ENCODE results near the gene SYS1.
A peak's percentile ranks its signal among the peaks of the same experiment; 100 is the strongest.
"Not testable (repeated sequence)": the region's sequence is repeated elsewhere in the genome, so short reads cannot be mapped to it uniquely, and the experiment has no call there.

SYS1 gene

GRCh38 chr20:45340236-45340847 is 22.6 kb upstream of the SYS1 start:
- DNase-seq, result no peak

- DNase-seq, result no peak
Measured at GRCh38 chr20:45340951-45341350, 22.0 kb upstream of the SYS1 start.

DNA sequence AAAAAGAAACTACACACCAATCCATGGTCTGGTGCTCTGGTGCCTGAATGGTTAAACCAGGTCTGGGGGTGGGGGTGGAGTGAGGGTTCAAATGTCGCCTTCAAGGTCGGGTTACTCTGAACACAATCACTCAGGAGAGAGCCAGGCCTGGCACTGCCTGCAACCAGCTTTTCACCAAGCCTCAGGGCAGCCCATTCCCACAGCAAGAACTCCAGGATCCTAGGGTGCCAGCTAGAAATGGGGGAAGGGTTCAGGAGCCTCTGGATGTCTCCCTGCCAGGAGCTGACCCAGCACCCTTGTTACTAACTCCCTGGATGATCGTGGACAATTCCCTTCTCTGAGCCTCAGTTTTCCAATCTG is 21.4 kb upstream of the SYS1 start:
- DNase-seq, result no peak

DNA sequence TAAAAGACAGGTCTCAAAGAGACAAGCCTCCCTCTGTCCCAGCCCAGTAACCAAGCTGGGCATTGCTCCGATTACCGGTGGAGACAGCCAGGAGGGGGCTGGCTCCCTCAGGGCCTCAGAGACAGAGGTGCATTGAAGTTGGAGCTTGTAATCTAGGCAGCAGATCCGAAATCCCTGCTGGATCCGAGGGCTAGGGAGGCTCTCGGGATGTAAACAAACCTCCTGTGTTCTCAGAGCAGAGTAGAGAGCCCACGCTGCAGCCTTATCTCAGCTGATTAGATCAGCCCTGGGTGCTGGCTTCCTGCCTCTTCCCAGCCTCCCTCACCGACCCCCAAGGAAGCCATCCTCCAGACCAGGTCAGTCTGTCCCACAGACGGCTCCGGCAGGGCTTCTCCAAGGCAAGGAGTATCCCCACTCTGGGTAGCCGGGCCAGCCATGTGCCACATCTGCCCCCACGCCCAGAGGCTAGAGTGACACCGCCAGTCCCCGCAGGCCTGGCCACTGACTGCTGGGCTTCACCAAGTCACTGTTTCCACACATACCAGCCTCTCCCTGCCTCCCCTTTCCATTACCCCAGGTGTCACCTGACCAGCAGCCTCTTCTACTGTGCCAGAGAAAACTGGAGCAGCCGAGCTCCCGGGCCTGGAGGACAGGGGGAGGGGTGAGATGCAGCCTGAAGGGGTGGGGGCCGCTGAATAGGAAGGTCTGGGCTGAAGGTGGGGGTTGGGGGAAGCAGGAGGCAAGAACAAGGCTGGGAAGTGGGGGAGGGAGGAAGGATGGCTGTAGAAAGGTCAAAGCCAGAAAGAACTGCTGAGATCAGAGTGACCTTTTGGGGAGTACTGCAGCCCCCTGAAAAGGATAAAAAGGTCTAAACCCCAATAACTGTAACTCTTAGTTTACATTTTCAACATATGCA is 20.8 kb upstream of the SYS1 start:
- no peak for DNase-seq

GRCh38 chr20:45342855-45343531 is 20.0 kb upstream of the SYS1 start:
- DNase-seq, result no peak

DNA sequence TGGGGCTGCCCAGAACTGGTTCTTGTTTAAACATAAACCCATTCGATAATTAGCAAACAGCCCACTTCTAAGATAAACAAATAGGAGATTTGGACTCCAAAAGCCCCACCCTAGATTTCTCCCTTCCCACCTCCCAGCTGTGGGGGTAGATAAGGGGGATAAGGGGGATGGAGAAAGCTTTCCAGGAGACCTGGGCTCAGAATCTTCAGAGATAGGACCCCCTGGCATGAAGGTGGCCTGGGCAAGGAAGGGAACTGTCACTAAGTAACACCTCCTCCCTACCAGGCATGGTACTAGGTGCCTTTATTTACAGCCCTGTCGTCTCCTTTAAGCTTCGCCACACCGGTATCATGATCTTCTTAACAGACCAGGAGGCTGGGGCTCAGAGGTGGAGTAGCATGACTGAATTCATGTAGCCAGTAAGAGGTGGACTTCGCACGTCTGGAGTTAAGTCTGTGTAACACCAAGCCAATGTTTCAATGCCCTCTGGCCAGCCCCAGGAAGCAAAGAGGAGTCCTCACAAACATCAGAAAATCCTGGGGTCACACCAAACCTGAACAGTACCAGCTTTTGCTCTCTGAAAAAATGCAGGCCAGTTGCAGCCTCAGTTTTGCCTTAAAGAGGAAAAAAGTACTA is 19.3 kb upstream of the SYS1 start:
- no peak for DNase-seq

- DNase-seq, result no peak
Measured at GRCh38 chr20:45344168-45344860, 18.6 kb upstream of the SYS1 start.

DNA sequence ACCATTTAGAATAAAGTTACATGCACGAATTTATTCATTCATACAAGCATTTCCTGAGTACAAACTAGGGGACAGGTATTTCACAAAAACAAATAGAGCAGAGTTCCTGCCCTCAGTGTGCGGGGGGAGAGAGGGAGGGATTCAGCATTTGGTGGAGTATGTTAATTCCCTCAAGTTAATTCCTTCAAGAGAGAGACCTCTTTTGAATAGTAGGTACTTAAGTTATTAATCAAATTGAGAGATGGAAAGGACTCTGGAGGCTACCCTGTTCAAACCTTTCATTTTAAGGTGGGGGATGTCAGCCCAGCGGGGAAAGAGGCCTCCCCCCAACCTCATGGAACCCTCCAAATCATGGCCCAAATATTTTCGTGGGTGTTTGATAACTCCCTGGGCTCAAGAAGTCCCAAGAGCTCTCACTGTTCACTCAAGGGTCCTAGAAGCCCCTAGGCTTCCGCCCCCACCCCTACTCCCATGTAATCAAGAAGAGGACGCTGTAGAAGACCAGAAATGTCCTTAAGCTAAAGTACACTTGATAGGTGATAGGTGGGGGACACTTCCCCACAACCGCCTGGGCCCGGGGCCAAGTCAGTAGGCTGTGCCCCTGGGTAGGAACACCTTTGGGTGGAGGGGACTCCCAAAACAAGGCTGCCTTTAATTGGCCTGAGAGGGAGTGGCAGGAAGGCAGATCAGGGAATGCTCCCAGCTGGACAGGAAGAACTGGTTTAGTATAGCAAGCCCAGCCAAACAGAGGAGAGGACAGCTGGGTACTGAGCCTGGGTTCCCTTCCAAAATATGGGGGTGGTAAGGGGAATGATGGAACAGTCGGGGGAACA is 17.6 kb upstream of the SYS1 start:
- no peak for DNase-seq

GRCh38 chr20:45346291-45346718 is 16.7 kb upstream of the SYS1 start:
- DNase-seq, result no peak

DNA sequence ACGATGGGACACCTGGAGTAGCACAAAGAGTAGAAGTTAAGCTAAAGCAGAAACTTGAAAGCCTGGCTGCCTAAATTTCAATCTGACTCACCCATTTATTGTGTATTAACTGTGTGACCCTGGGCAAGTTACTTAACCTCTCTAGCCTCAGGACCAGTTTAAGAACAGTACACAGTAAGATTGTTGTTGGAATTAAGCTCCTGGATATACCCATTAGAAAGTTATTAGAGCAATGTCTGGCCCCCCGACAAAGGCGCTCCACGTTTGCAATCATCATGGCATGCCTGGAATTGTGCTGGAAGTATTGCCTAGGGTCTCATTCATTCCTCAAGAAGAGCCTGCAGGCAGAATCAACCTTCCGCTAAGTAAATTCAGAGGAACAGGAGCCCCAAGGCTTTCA is 16.1 kb upstream of the SYS1 start:
- DNase-seq, result no peak

- no peak for DNase-seq
Measured at GRCh38 chr20:45347297-45347935, 15.5 kb upstream of the SYS1 start.

- peak; percentile 12 to 45 (median 28) for DNase-seq
Measured at GRCh38 chr20:45347936-45348778, 14.8 kb upstream of the SYS1 start, which contains the start of gene SDC4. TSS of gene SDC4 (minus strand) at chr20:45348424. CDS start at chr20:45348384, 40 bp downstream.

- DNase-seq, result no peak
Measured at GRCh38 chr20:45350217-45350616, 12.7 kb upstream of the SYS1 start.

GRCh38 chr20:45350795-45351194 is 12.2 kb upstream of the SYS1 start:
- not testable (repeated sequence) for DNase-seq

- DNase-seq, result no peak
Measured at GRCh38 chr20:45352729-45353128, 10.2 kb upstream of the SYS1 start.

DNA sequence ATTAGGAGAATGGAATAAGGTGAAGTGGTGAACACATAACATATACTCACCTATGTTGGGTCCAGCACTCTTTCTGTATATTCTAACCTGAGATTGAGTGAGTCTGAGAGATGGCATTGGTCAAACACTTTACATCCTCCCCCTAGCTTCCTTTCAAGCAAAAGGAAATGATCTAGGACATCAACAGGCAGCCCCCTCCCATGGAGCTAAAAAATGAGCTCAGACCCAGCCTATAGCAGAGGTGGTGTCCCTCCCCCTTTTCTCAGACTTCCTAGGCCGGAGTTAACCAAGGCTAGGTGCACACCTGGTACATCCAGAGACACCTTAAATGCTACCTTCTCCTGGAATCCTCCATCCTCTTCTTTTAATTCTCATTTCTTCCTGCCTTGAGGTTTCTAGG is 9.2 kb upstream of the SYS1 start:
- DNase-seq, result no peak

GRCh38 chr20:45354423-45355208 is 8.3 kb upstream of the SYS1 start:
- DNase-seq, result no peak

DNA sequence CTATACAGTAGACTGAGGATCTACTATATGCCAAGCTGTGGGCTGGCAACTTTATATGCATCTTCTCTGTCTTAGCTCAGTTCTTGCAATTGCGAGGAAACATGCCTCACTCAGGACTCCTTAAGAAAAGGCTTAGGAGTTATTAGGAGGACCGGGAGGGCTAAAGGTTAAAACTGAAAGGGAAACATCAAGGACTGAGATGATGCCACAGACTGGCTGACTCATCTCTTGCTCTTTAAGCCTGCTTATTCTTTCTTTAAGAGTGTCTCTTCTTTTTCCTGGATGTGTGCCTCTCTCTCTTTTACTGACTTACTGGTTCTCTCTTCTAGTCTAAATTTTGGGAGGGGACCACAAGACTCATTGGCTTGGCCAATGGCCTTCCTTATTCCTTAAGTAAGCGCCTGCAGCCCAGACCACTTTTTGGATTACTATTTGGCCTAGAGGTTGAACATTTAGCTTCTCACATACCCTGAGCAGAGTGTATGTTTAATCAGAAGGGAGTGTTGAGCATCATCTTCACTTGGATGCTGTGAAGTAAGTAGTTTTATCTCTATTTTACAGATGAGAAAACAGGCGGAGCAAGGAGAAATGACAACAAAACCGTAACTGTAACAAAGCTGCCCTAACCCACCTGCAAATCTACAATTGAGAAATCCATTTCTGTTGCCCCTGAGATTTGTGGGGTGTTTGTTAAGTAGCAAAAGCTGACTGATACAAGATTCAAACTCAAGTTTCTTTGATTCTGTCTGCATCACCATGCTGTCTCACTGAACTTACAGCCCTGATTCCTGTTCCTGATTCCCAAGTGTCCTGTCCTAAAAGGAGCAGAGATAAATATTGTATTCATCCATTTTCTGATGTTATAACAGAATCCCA is 7.5 kb upstream of the SYS1 start:
- DNase-seq, result no peak
